Measurements from ENCODE around the gene HS3ST5.

GRCh38 chr6:114355300-114355699 is 12.5 kb upstream of the HS3ST5 start:
- no peak for TF ChIP-seq REST (IDR thresholded peaks at IDR 0.05; ENCODE audit: low read depth)
- no peak for TF ChIP-seq ZNF274 (IDR thresholded peaks at IDR 0.05; ENCODE audit: low read depth, low read length)
- TF ChIP-seq ATF3 (IDR thresholded peaks at IDR 0.05), result no peak
- no peak for TF ChIP-seq EZH2 (IDR thresholded peaks at IDR 0.05)
- TF ChIP-seq EZH2phosphoT487 (IDR thresholded peaks at IDR 0.05; ENCODE audit: borderline replicate concordance), result no peak
- no peak for TF ChIP-seq POLR2A (IDR thresholded peaks at IDR 0.05; ENCODE audit: borderline replicate concordance, extremely low read depth, insufficient read depth, insufficient read length)

All from HCT116 (cell line).